GM23338 (cell line): ENCODE measurements around the gene RNF133. TPM values are rescaled to one million over a fixed set of nuclear protein-coding genes. Genes with fewer than 3 reads are reported as not detected.

Experiments used
- ATAC-seq: fragments of 200-7000 bp; cut with Tn5 transposase; 3 replicates; pipeline ENCODE4 v1.9.1; 2020
- DNase-seq: peaks from one replicate; pipeline ENCODE4 v3.0.0-alpha.2; 2015; ENCODE audit warnings: low spot score
- H2AFZ ChIP-seq: fragments of 200-600 bp; sonication (generic); 2 replicates; pipeline ENCODE4 v1.8.0; 2016; ENCODE audit warnings: antibody characterized with exemption, mild to moderate bottlenecking, moderate library complexity
- H3F3A ChIP-seq: fragments of 200-600 bp; sonication (generic); replicated peaks from 2 replicates; pipeline ENCODE4 v1.8.0; 2017; ENCODE audit warnings: antibody characterized with exemption, mixed run types, low read depth
- H3K27ac ChIP-seq: fragments of 200-600 bp; sonication (generic); 2 replicates; pipeline ENCODE4 v1.6.1; 2016; ENCODE audit warnings: low read depth
- H3K27me3 ChIP-seq: fragments of 200-600 bp; sonication (generic); 2 replicates; pipeline ENCODE4 v1.8.0; 2016; ENCODE audit warnings: mild to moderate bottlenecking, mixed run types, moderate library complexity; ENCODE audit not compliant: insufficient read depth
- H3K36me3 ChIP-seq: fragments of 200-600 bp; sonication (generic); 2 replicates; pipeline ENCODE4 v1.8.0; 2016; ENCODE audit warnings: mild to moderate bottlenecking; ENCODE audit not compliant: insufficient read depth
- H3K4me1 ChIP-seq: fragments of 200-600 bp; sonication (generic); 2 replicates; pipeline ENCODE4 v1.8.0; 2016; ENCODE audit warnings: mild to moderate bottlenecking, moderate library complexity; ENCODE audit not compliant: insufficient read depth
- H3K4me2 ChIP-seq: fragments of 200-600 bp; sonication (generic); 2 replicates; pipeline ENCODE4 v1.7.1; 2017; ENCODE audit warnings: mixed run types
- H3K4me3 ChIP-seq: fragments of 200-600 bp; sonication (generic); 2 replicates; pipeline ENCODE4 v1.6.1; 2016; ENCODE audit warnings: mixed run types
- H3K79me2 ChIP-seq: fragments of 200-600 bp; sonication (generic); replicated peaks from 2 replicates; pipeline ENCODE4 v1.8.0; 2017; ENCODE audit warnings: mild to moderate bottlenecking; ENCODE audit not compliant: insufficient read depth
- H3K9me2 ChIP-seq: fragments of 200-600 bp; sonication (generic); 2 replicates; pipeline ENCODE4 v1.8.0; 2017; ENCODE audit not compliant: insufficient read depth
- H4K20me1 ChIP-seq: fragments of 200-600 bp; sonication (generic); replicated peaks from 2 replicates; pipeline ENCODE4 v1.8.0; 2017; ENCODE audit warnings: mild to moderate bottlenecking; ENCODE audit not compliant: insufficient read depth
- H3K27ac Mint-ChIP-seq: 2 replicates; pipeline ENCODE4 v1.8.0; 2020; ENCODE audit warnings: inconsistent platforms, mild to moderate bottlenecking, moderate library complexity, mixed read lengths
- H3K27me3 Mint-ChIP-seq: 3 replicates; pipeline ENCODE4 v1.8.0; 2022; ENCODE audit warnings: low read depth, mild to moderate bottlenecking, moderate library complexity, mixed read lengths, inconsistent platforms; ENCODE audit not compliant: insufficient read depth, poor library complexity
- H3K36me3 Mint-ChIP-seq: 3 replicates; pipeline ENCODE4 v1.8.0; 2021; ENCODE audit warnings: low read depth, mild to moderate bottlenecking, inconsistent platforms, moderate library complexity, mixed read lengths
- H3K4me1 Mint-ChIP-seq: 3 replicates; pipeline ENCODE4 v1.8.0; 2020; ENCODE audit warnings: mild to moderate bottlenecking, inconsistent platforms, mixed read lengths
- H3K4me3 Mint-ChIP-seq: 3 replicates; pipeline ENCODE4 v1.8.0; 2021; ENCODE audit warnings: moderate library complexity, mild to moderate bottlenecking, inconsistent platforms, mixed read lengths
- H3K9me3 Mint-ChIP-seq: 3 replicates; pipeline ENCODE4 v1.8.0; 2020; ENCODE audit warnings: moderate library complexity, mild to moderate bottlenecking, inconsistent platforms, mixed read lengths
- CTCF ChIP-seq, 2 experiments: fragments of 200-600 bp in 1 of 2; sonication (generic) in 1 of 2; conservative IDR thresholded peaks; 2 replicates each; pipeline versions ENCODE4 v1.5.1 to v1.6.1; 2016 to 2017; ENCODE audit warnings: antibody characterized with exemption in 2 of 2, low read depth in 2 of 2, mild to moderate bottlenecking in 2 of 2, moderate library complexity in 1 of 2
- EZH2 ChIP-seq: fragments of 200-600 bp; sonication (generic); IDR thresholded peaks from one replicate; pipeline ENCODE4 v1.8.0; 2017; ENCODE audit warnings: antibody characterized with exemption, mild to moderate bottlenecking, low read depth; ENCODE audit not compliant: unreplicated experiment
- JUNB ChIP-seq: IDR thresholded peaks from one replicate; pipeline ENCODE4 v1.6.1; 2016; ENCODE audit warnings: antibody characterized with exemption; ENCODE audit not compliant: unreplicated experiment
- NANOG ChIP-seq: IDR thresholded peaks from 2 replicates; pipeline ENCODE4 v1.6.1; 2016; ENCODE audit warnings: antibody characterized with exemption, borderline replicate concordance
- POLR2AphosphoS5 ChIP-seq: IDR thresholded peaks from 2 replicates; pipeline ENCODE4 v1.6.1; 2016; ENCODE audit warnings: antibody characterized with exemption, low read depth
- ZNF114 ChIP-seq: fragments of 250-450 bp; sonication (Bioruptor Pico); IDR thresholded peaks from 2 replicates; pipeline ENCODE4 v1.5.0; 2020; ENCODE audit warnings: mild to moderate bottlenecking, moderate library complexity
- polyA plus RNA-seq: library from polyadenylated mRNA; unstranded; fragments of >200 nt; fragmentation: Nextera tagmentation; extraction: Ambion mirVana; gene quantifications from 2 replicates; pipeline ENCODE4 v1.2.1, GENCODE V29; 2016
- total RNA-seq: library from RNA; depleted of rRNA; stranded (reverse); fragments of >200 nt; shearing (Covaris generic); gene quantifications from 2 replicates; pipeline ENCODE4 v1.2.3, GENCODE V29; 2014
- TF ChIP-seq, protein P1 (sequence below): fragments of 250-450 bp; sonication (Bioruptor Pico); IDR thresholded peaks from 2 replicates; pipeline ENCODE4 v1.5.0; 2020; ENCODE audit warnings: mild to moderate bottlenecking, moderate library complexity

The RNF133 gene
- total and polyA plus RNA-seq, 2 experiments from 2014 or later: 2.0 TPM; not detected in 1

DNA sequence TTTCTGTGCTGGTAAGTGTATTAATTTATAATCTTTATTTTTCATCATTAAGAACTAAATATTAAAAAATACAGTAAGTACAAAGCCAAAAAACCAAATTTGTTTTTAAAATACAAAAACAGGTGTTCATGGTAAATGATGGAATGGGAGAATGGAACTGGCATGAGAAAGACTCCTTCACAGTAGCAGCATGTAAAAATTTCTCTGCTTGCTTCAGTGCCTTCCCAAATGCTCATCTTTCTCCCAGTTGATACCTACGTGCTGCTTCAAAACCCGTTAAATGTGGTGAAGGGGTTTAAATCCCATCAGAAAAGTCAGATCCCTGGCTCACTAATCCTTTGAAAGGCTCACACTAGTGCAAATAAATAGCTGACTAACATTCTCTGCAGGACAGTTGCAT lies 4.2 kb downstream of the RNF133 start (continued):
- TF ChIP-seq, protein P1, sequence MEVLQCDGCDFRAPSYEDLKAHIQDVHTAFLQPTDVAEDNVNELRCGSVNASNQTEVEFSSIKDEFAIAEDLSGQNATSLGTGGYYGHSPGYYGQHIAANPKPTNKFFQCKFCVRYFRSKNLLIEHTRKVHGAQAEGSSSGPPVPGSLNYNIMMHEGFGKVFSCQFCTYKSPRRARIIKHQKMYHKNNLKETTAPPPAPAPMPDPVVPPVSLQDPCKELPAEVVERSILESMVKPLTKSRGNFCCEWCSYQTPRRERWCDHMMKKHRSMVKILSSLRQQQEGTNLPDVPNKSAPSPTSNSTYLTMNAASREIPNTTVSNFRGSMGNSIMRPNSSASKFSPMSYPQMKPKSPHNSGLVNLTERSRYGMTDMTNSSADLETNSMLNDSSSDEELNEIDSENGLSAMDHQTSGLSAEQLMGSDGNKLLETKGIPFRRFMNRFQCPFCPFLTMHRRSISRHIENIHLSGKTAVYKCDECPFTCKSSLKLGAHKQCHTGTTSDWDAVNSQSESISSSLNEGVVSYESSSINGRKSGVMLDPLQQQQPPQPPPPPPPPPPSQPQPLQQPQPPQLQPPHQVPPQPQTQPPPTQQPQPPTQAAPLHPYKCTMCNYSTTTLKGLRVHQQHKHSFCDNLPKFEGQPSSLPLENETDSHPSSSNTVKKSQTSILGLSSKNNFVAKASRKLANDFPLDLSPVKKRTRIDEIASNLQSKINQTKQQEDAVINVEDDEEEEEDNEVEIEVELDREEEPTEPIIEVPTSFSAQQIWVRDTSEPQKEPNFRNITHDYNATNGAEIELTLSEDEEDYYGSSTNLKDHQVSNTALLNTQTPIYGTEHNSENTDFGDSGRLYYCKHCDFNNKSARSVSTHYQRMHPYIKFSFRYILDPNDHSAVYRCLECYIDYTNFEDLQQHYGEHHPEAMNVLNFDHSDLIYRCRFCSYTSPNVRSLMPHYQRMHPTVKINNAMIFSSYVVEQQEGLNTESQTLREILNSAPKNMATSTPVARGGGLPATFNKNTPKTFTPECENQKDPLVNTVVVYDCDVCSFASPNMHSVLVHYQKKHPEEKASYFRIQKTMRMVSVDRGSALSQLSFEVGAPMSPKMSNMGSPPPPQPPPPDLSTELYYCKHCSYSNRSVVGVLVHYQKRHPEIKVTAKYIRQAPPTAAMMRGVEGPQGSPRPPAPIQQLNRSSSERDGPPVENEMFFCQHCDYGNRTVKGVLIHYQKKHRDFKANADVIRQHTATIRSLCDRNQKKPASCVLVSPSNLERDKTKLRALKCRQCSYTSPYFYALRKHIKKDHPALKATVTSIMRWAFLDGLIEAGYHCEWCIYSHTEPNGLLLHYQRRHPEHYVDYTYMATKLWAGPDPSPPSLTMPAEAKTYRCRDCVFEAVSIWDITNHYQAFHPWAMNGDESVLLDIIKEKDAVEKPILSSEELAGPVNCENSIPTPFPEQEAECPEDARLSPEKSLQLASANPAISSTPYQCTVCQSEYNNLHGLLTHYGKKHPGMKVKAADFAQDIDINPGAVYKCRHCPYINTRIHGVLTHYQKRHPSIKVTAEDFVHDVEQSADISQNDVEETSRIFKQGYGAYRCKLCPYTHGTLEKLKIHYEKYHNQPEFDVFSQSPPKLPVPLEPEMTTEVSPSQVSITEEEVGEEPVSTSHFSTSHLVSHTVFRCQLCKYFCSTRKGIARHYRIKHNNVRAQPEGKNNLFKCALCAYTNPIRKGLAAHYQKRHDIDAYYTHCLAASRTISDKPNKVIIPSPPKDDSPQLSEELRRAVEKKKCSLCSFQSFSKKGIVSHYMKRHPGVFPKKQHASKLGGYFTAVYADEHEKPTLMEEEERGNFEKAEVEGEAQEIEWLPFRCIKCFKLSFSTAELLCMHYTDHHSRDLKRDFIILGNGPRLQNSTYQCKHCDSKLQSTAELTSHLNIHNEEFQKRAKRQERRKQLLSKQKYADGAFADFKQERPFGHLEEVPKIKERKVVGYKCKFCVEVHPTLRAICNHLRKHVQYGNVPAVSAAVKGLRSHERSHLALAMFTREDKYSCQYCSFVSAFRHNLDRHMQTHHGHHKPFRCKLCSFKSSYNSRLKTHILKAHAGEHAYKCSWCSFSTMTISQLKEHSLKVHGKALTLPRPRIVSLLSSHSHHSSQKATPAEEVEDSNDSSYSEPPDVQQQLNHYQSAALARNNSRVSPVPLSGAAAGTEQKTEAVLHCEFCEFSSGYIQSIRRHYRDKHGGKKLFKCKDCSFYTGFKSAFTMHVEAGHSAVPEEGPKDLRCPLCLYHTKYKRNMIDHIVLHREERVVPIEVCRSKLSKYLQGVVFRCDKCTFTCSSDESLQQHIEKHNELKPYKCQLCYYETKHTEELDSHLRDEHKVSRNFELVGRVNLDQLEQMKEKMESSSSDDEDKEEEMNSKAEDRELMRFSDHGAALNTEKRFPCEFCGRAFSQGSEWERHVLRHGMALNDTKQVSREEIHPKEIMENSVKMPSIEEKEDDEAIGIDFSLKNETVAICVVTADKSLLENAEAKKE: no peak
- TF ChIP-seq NANOG (no peak), CTCF (conservative IDR thresholded peaks at IDR 0.05; ENCODE audit: low read depth in 2 of 2) (no peak), EZH2 (no peak), POLR2AphosphoS5 (no peak), JUNB (no peak)

DNA sequence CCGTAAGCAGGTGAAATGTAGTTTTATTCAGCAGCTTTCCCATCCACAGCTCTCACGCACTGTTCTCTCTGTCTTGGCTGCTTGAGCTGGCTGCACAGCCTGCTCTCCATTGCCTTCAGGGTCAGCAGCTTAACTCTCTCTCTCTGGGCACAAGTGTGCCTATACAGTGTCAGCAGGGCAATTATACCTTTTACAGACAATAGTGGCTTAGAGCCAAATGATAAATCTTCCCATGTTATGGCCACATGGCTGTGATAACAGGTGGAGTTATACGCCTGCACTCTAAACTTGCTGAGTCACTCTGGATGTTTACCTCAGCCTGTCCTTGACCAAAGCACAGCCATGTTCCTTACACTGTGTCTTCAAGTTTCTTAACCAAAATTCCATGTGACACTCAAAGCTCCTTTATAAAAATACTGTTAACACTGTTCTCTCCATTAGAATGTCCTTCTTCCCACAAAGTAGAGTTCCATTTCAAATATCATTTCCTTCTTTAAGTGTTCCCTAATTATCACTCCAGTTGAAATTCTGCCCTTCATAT lies 6.1 kb downstream of the RNF133 start:
- Mint-ChIP-seq H3K9me3 (peaks cover 14% of the 10 kb centered on the region), H3K4me1 (peaks cover 17% of the 10 kb centered on the region), H3K4me3 (no peak overlapping the region), H3K27me3 (peaks cover 4% of the 10 kb centered on the region), H3K36me3 (peaks cover 17% of the 10 kb centered on the region), H3K27ac (no peak overlapping the region; the same call in 1 of the 2 replicates)
- H3K36me3 ChIP-seq: no peaks in the 10 kb centered on the region
- no peaks in the 10 kb centered on the region for H3K79me2 ChIP-seq
- H3K4me1 ChIP-seq: peaks cover 17% of the 10 kb centered on the region; the same call in 1 of the 2 replicates
- H3K27me3 ChIP-seq: no peaks in the 10 kb centered on the region
- no peaks in the 10 kb centered on the region for H3K9me2 ChIP-seq
- DNase-seq: no peak
- no peak overlapping the region for H3K4me3 ChIP-seq
- H3K27ac ChIP-seq: no peak overlapping the region
- no peak for ATAC-seq
- H2AFZ ChIP-seq: no peak overlapping the region
- no peaks in the 10 kb centered on the region for H4K20me1 ChIP-seq
- no peak overlapping the region for H3K4me2 ChIP-seq
- no peaks in the 10 kb centered on the region; the same call in 1 of the 2 replicates for H3F3A ChIP-seq
- TF ChIP-seq ZNF114: no peak
